ENCODE data around the gene TYK2. TPM values are rescaled to one million over a fixed set of nuclear protein-coding genes. Genes with fewer than 3 reads are reported as not detected.

The TYK2 gene
- total RNA-seq, 4 donors from 2014 or later: 50.5 to 71.6 (median 65.9) TPM

- Histone ChIP-seq H3K4me1 (peaks cover 17 to 19% (median 19%) of the 10 kb centered on the region in 4 donors), H3K4me3 (no peak overlapping the region), H3K36me3 (no peaks in the 10 kb centered on the region), H3K9me3 (no peaks in the 10 kb centered on the region), H3K27me3 (peaks cover 0 to 73% (median 15%) of the 10 kb centered on the region in 4 donors), H3K27ac (replicated peaks in 1 of 4) (no peak overlapping the region)
- TF ChIP-seq POLR2AphosphoS5 (IDR thresholded peaks at IDR 0.05) (no peak), CTCF (IDR thresholded peaks at IDR 0.05) (no peak), EP300 (IDR thresholded peaks at IDR 0.05) (no peak), POLR2A (IDR thresholded peaks at IDR 0.05; ENCODE audit: low read depth) (no peak)
- intact Hi-C loops (cut with DNase I): loop anchor here (10.0 kb wide), 1 partner anchor 156 kb away; the partner anchor contains the start of genes CDKN2D and KRI1
- DNase-seq (ENCODE audit: extremely low spot score): no peak
- WGBS: 66% methylated on average over 15 of the region's 18 CpGs
These were observed 28.3 kb upstream of the TYK2 start for GRCh38 chr19:10408511-10409283.

- H3K27ac ChIP-seq (replicated peaks in 1 of 4): no peak overlapping the region
- intact Hi-C loops (cut with DNase I): loop anchor here (10.0 kb wide), 1 partner anchor 158 kb away; the partner anchor contains the start of genes CDKN2D and KRI1
- H3K27me3 ChIP-seq: peaks cover 0 to 72% (median 15%) of the 10 kb centered on the region in 4 donors
- no peaks in the 10 kb centered on the region for H3K36me3 ChIP-seq
- peaks cover 22 to 29% (median 27%) of the 10 kb centered on the region in 4 donors for H3K4me1 ChIP-seq
- H3K4me3 ChIP-seq: no peak overlapping the region
- TF ChIP-seq CTCF (IDR thresholded peaks at IDR 0.05) (no peak), EP300 (IDR thresholded peaks at IDR 0.05) (no peak), POLR2A (IDR thresholded peaks at IDR 0.05; ENCODE audit: low read depth) (no peak), POLR2AphosphoS5 (IDR thresholded peaks at IDR 0.05) (no peak)
- H3K9me3 ChIP-seq: no peaks in the 10 kb centered on the region
- DNase-seq (ENCODE audit: extremely low spot score): no peak
These were observed 26.7 kb upstream of the TYK2 start for GRCh38 chr19:10407096-10407495.

GRCh38 chr19:10406191-10406590 is 25.8 kb upstream of the TYK2 start:
- WGBS: 80% methylated on average over 6 of the region's 6 CpGs
- Histone ChIP-seq H3K27me3 (peaks cover 0 to 64% (median 15%) of the 10 kb centered on the region in 4 donors), H3K36me3 (no peaks in the 10 kb centered on the region)

More at GRCh38 chr19:10406191-10406590, 25.8 kb upstream of the TYK2 start:
- intact Hi-C loops (cut with DNase I): loop anchor here (10.0 kb wide), 1 partner anchor 159 kb away; the partner anchor contains the start of genes CDKN2D and KRI1
- DNase-seq (ENCODE audit: extremely low spot score): no peak
- H3K4me1 ChIP-seq: peaks cover 30 to 38% (median 36%) of the 10 kb centered on the region in 4 donors
- no peak overlapping the region for H3K27ac ChIP-seq (replicated peaks in 1 of 4)
- no peak overlapping the region for H3K4me3 ChIP-seq
- TF ChIP-seq CTCF (IDR thresholded peaks at IDR 0.05) (no peak), EP300 (IDR thresholded peaks at IDR 0.05) (no peak), POLR2AphosphoS5 (IDR thresholded peaks at IDR 0.05) (no peak), POLR2A (IDR thresholded peaks at IDR 0.05; ENCODE audit: low read depth) (no peak)
- H3K9me3 ChIP-seq: no peaks in the 10 kb centered on the region
